ENCODE results near the gene ARHGEF2. TPM values are rescaled to one million over a fixed set of nuclear protein-coding genes. Genes with fewer than 3 reads are reported as not detected.

The ARHGEF2 gene
- total RNA-seq, 4 donors from 2014 or later: 105 to 195 (median 153) TPM

- H3K27me3 ChIP-seq: no peaks in the 10 kb centered on the region
- DNase-seq (ENCODE audit: low spot score in 2 of 2): no peak
- H3K9me3 ChIP-seq: no peaks in the 10 kb centered on the region
- WGBS, 2 donors: 79% methylated on average over 17 to 27 of the region's 29 CpGs
- TF ChIP-seq CTCF (IDR thresholded peaks at IDR 0.05) (no peak), EP300 (IDR thresholded peaks at IDR 0.05) (no peak), POLR2A (IDR thresholded peaks at IDR 0.05) (no peak)
- peaks cover 0 to 14% (median 0%) of the 10 kb centered on the region in 3 donors for H3K36me3 ChIP-seq
- peak overlapping the region in 2 of 4 donors; percentile 64 to 81 for H3K27ac ChIP-seq
- H3K4me1 ChIP-seq: peaks cover 0 to 73% (median 43%) of the 10 kb centered on the region in 4 donors
- no peak overlapping the region for H3K4me3 ChIP-seq
Observed at GRCh38 chr1:155941845-155942531, 36.4 kb downstream of the ARHGEF2 start.

- TF ChIP-seq POLR2A (IDR thresholded peaks at IDR 0.05) (no peak), CTCF (IDR thresholded peaks at IDR 0.05) (no peak), EP300 (IDR thresholded peaks at IDR 0.05) (no peak)
- 48 to 57% methylated on average over 10 to 11 of the region's 11 CpGs for WGBS, 2 donors
Observed at GRCh38 chr1:155940993-155941844, 37.1 kb downstream of the ARHGEF2 start, which contains the start of gene RXFP4. Gene RXFP4 (plus strand): TSS chr1:155941638. CDS start chr1:155941710, 72 bp downstream.

GRCh38 chr1:155940482-155940992 lies 37.8 kb downstream of the ARHGEF2 start:
- no peaks in the 10 kb centered on the region for H3K36me3 ChIP-seq
- 49 to 55% methylated on average over 4 of the region's 4 CpGs for WGBS, 2 donors
- H3K27me3 ChIP-seq: no peaks in the 10 kb centered on the region
- H3K9me3 ChIP-seq: no peaks in the 10 kb centered on the region
- peak overlapping the region in 3 of 4 donors; percentile 64 to 81 (median 70) for H3K27ac ChIP-seq
- no peak overlapping the region for H3K4me3 ChIP-seq
- no peak for TF ChIP-seq POLR2A (IDR thresholded peaks at IDR 0.05)
- TF ChIP-seq EP300 (IDR thresholded peaks at IDR 0.05): peak in 1 of 2 donors; percentile 31
- TF ChIP-seq CTCF (IDR thresholded peaks at IDR 0.05): no peak
- peaks cover 0 to 63% (median 40%) of the 10 kb centered on the region in 4 donors for H3K4me1 ChIP-seq
- peak in 1 of 2 donors; percentile 26 for DNase-seq (ENCODE audit: low spot score in 2 of 2)

More at GRCh38 chr1:155940993-155941844, 37.1 kb downstream of the ARHGEF2 start, which contains the start of gene RXFP4:
- no peaks in the 10 kb centered on the region for H3K9me3 ChIP-seq
- H3K27me3 ChIP-seq: no peaks in the 10 kb centered on the region
- peaks cover 0 to 6% (median 0%) of the 10 kb centered on the region in 3 donors for H3K36me3 ChIP-seq
- no peak for DNase-seq (ENCODE audit: low spot score in 2 of 2)
- peak within 1 kb of the TSS in 3 of 4 donors; percentile 64 to 81 (median 70) for H3K27ac ChIP-seq
- peaks cover 0 to 69% (median 43%) of the 10 kb centered on the region in 4 donors for H3K4me1 ChIP-seq
- no peak within 1 kb of the TSS for H3K4me3 ChIP-seq

- Histone ChIP-seq H3K9me3 (no peaks in the 10 kb centered on the region), H3K27ac (peak overlapping the region in 2 of 4 donors; percentile 51 to 70), H3K27me3 (no peaks in the 10 kb centered on the region), H3K4me1 (peaks cover 0 to 53% (median 40%) of the 10 kb centered on the region in 4 donors), H3K36me3 (no peaks in the 10 kb centered on the region), H3K4me3 (no peak overlapping the region)
- peak in 1 of 2 donors; percentile 60 for DNase-seq (ENCODE audit: low spot score in 2 of 2)
- no peak for TF ChIP-seq POLR2A (IDR thresholded peaks at IDR 0.05)
- TF ChIP-seq CTCF (IDR thresholded peaks at IDR 0.05): peak; percentile 53 to 71 (median 58)
- TF ChIP-seq EP300 (IDR thresholded peaks at IDR 0.05): peak; percentile 22 to 36
- WGBS, 2 donors: 0% methylated on average over 1 of the region's 1 CpG
Observed at GRCh38 chr1:155938220-155938627, 40.1 kb downstream of the ARHGEF2 start.
